Activated CD4-positive, alpha-beta T cell treated with anti-CD3 and anti-CD28 coated beads for 1 hour (primary cell): ENCODE results near the gene PAPSS1.
"Not testable (repeated sequence)": the region's sequence is repeated elsewhere in the genome, so short reads cannot be mapped to it uniquely, and the experiment has no call there.

Experiments used
- DNase-seq: peaks from one replicate; pipeline ENCODE4 v3.0.0-alpha.2; 2020

Gene PAPSS1

DNA sequence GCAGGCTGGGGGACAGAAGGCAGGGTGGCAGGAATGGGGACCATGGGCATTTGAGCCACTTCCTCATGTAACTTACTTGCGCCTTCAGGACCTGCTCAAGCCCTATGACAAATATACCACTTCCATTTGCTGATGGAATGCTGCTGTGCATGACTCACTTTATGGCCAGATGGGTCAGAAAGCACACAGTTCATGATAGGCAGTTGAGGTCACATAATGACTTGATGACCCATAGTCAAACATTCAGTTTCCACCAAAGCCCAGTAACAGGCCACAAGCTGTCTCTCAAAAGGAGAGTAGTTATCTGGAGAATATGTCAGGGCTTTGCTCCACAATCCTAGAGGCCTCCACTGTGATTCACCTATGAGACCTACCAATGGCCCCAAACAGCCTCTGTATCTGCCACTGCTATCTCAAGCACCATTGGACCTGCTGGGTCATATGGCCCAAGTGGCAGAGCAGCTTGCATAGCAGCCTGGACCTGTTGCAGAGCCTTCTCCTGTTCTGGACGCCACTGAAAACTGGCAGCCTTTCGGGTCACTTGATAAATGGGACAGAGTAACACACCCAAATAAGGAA is 5.3 kb upstream of the PAPSS1 start:
- no peak for DNase-seq

GRCh38 chr4:107723331-107723730 is 3.3 kb upstream of the PAPSS1 start:
- not testable (repeated sequence) for DNase-seq

GRCh38 chr4:107721436-107722100 is 1.5 kb upstream of the PAPSS1 start:
- peak; percentile 31 for DNase-seq

DNA sequence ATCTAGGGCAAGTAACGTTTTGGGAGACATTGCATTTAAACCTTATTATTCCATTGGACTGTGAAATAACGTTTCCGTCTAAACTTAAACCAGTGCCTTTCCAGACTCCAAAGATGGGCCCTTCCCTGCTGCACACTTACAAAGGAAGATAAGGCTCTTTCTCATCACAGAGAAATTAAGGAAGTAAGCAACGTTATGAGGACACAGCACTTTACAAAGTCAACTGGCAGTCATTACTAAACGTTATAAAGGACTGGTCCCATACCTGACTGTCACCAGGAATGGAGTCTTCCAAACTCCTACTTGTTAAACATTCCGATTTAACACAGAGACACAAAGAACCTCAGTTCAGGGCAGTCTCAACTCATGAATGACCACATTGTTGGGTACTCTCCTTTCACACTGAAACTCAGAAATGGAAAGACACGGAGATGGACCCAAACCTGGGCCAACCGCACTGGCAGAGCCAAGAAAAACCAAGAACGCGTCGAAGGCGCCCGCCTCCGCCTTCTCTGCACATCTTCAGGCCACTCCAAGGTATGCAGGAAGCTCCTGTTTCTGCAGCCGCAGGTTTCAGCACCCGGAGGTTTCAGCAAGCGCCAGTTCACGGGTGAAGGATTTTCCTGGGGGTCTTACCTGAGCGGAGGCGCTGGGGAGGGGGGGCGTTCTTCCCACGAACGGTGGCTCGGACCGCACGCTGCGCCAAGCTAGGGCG is 670 bp downstream of the PAPSS1 start:
- DNase-seq = no peak

GRCh38 chr4:107718351-107718965 is 1.6 kb downstream of the PAPSS1 start:
- DNase-seq = no peak

DNA sequence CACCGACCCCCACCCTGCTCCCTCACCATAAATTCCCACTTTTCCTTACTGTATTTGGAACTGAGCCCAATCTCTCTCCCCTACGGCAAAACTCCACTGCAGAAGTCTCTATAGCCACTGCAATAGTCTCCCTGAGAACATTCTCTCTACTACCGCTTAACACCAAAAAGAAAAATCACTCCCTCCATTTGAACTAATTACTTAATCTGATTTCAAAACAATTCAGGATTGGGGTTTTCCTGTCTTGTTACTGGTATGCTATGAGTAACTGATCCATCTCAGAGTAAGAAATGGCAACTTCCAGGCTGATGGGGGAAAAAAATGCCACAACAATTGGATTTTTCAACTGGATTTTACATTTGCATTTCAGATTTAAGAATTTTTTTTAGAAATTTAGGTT is 5.8 kb downstream of the PAPSS1 start:
- no peak for DNase-seq

DNA sequence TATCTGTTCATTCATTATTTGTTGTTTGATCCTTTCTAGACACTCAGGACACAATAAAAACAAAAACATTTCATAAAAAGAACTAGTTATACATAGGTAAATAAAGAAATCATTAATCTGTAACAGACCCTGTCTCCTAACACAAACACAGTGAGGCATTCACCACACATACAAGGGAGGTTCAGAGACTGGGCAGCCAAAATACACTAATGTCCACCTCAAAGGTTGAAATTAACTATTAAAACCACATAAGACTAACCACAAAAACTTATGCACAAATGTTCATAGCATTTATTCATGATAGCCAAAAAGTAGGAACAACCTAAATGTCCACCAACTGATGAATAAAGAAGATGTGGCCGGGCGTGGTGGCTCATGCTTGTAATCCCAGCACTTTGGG is 7.8 kb downstream of the PAPSS1 start:
- no peak for DNase-seq

DNA sequence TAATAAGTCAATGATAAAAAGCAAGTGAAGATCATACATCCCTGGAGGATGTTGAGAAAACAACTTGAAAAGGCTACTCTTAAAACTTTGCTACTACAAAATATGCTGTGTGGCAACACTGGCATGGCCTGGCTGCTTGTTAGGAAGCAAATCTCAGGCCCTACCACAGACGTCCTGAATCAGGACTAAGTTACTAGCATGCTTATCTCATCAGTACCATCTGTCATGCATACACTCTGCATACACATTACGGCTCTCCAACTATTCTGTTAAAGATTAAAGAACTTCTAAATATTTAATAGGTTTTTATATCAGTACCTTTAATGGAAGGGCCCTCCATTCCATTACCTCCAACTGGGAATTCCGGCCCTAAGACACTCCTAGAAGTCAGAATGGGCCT is 8.2 kb downstream of the PAPSS1 start:
- no peak for DNase-seq

DNA sequence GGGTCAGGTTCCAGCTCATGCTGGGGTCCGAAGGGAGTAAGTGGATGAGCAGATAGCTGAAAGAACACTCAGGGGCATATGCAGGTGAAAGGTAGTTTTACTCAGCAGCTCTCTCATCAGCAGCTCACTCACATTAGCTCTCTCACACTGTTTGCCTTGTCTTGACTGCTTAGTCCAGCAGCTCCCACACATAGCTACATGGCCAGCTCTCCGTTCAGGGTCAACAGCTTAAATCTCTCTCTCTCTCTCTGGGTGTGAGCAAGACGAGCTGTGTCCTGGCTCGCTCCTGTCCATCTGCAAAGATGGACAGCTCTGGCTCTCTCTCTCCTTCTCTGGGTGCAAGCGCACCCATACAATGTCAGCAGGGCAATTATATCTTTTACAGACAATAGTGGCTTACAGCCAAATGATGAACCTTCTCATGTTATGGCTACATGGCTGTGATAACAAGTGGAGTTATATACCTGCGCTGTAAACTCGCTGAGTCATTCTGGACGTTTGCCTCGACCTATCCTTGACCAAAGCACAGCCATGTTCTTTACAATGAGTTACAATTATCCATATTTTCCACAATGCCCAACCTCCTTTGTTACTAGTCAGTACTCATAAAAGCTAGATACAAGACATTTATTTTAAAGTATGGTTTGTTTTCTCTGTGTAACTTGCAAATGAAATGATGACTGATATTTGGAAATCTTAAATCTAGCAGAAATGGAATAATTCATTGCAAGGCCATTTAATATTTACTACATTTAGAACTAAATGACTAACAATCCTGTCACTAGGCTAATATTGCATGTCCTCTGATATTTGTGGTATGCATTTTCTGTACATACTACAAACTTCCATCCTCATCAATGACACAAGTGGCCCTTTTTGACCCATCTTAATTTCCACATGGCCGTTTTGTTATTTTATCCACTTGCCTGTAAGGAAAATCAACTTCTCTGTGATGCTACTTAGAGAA is 9.3 kb downstream of the PAPSS1 start:
- DNase-seq = no peak

DNA sequence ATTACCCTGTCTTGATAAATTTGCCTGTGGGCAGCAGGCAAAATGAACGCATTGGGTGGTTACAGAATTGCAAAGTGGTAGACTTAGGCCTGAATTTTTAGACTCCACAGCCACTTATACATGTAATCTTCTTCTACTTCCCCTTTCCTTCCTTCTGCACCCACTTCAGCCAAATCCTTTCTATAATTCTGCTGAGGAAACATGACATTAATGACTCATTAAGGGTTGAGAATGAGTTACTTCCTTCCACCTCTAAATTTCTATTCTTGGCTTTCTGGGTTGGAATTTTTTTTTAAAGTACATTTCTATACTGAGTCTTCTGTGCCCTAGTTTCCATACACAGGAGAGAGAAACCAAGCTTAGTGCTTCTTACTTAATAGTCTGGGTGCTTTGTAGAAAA is 10.1 kb downstream of the PAPSS1 start:
- DNase-seq = no peak

GRCh38 chr4:107708225-107708624 is 11.8 kb downstream of the PAPSS1 start:
- DNase-seq = no peak

- no peak for DNase-seq
Observed at GRCh38 chr4:107705742-107706556, 14.1 kb downstream of the PAPSS1 start.

GRCh38 chr4:107701565-107701964 is 18.5 kb downstream of the PAPSS1 start:
- no peak for DNase-seq

GRCh38 chr4:107699466-107700206 is 20.4 kb downstream of the PAPSS1 start:
- no peak for DNase-seq

GRCh38 chr4:107696187-107696586 is 23.8 kb downstream of the PAPSS1 start:
- DNase-seq = not testable (repeated sequence)

- no peak for DNase-seq
Observed at GRCh38 chr4:107693132-107693531, 26.9 kb downstream of the PAPSS1 start.

- no peak for DNase-seq
Observed at GRCh38 chr4:107692202-107692601, 27.8 kb downstream of the PAPSS1 start.

GRCh38 chr4:107691378-107691777 is 28.7 kb downstream of the PAPSS1 start:
- no peak for DNase-seq

DNA sequence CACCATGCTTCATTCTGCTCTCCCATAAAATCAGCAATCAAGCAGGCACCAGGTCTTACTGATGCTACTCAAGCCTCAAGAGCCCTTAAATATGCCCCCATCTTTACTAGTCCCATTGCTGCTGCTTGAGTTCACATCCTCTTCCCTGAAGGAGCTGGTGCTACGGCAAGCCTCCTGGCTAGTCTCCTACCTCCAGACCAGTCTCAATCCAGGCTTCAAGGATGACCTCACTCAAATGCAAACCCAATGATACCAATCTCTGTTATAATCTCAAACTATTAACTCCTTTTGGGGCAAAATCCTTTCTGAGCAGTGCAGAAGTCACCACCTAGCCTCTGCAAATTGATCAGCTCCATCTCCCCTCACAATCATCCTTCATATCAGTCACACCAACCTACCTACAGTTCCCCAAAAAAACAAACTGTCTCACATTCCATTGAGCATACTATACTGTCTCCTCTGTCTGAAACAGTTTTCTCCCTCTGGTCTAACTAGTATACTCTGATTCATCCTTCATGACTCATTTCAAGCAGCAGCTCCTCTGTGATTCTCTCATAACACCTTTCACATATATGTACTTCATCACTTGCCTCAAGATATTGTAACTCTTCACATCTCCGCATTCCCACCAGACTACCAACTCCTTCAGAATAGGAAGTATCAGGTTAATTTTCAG is 30.0 kb downstream of the PAPSS1 start:
- no peak for DNase-seq

- DNase-seq = no peak
Observed at GRCh38 chr4:107688421-107688820, 31.6 kb downstream of the PAPSS1 start.
